8988T (cell line): Measurements from ENCODE around the gene PLSCR5.

Source experiments
- DNase-seq: peaks from one replicate; pipeline ENCODE4 v3.0.0; 2011

Gene PLSCR5

GRCh38 chr3:146543461-146544001 lies 61.6 kb downstream of the PLSCR5 start:
- no peak for DNase-seq

GRCh38 chr3:146542978-146543377 lies 62.2 kb downstream of the PLSCR5 start:
- no peak for DNase-seq

GRCh38 chr3:146542179-146542578 lies 63.0 kb downstream of the PLSCR5 start:
- DNase-seq = no peak

- DNase-seq = no peak
These were observed 64.2 kb downstream of the PLSCR5 start for GRCh38 chr3:146540978-146541377.

- DNase-seq = no peak
These were observed 64.9 kb downstream of the PLSCR5 start for GRCh38 chr3:146540236-146540635.

GRCh38 chr3:146539315-146539714 lies 65.8 kb downstream of the PLSCR5 start:
- DNase-seq = no peak

GRCh38 chr3:146537603-146538002 lies 67.5 kb downstream of the PLSCR5 start:
- no peak for DNase-seq

GRCh38 chr3:146536681-146537080 lies 68.5 kb downstream of the PLSCR5 start:
- no peak for DNase-seq
